Thyroid gland (tissue), 4 donors: Measurements from ENCODE around the gene DDX56.

Source experiments
- CTCF ChIP-seq, 6 experiments: fragments of 200-600 bp in 3 of 6; fragments of 450-650 bp in 3 of 6; sonication (generic) in 3 of 6; IDR thresholded peaks; one replicate each; pipeline ENCODE4 v1.5.1; 2016 to 2019; ENCODE audit warnings: antibody characterized with exemption in 6 of 6, mild to moderate bottlenecking in 2 of 6, inconsistent platforms in 1 of 6, moderate library complexity in 1 of 6
- POLR2A ChIP-seq, 2 donors: fragments of 450-650 bp; IDR thresholded peaks; one replicate each; pipeline ENCODE4 v1.6.1; 2017; ENCODE audit warnings: antibody characterized with exemption in 2 of 2, mild to moderate bottlenecking in 2 of 2, moderate library complexity in 1 of 2

GRCh38 chr7:44548893-44549292 is 24.8 kb downstream of the DDX56 start:
- TF ChIP-seq CTCF (IDR thresholded peaks at IDR 0.05), result no peak
- TF ChIP-seq POLR2A (IDR thresholded peaks at IDR 0.05), result no peak
